GM12872 (cell line): ENCODE measurements around the gene NOX5.

Source experiments
- TF ChIP-seq, protein P1 (sequence below): IDR thresholded peaks from 3 replicates; pipeline ENCODE4 v1.5.1; 2011; ENCODE audit warnings: low read depth, mild to moderate bottlenecking, low read length, moderate library complexity; ENCODE audit not compliant: insufficient read depth

NOX5 gene

DNA sequence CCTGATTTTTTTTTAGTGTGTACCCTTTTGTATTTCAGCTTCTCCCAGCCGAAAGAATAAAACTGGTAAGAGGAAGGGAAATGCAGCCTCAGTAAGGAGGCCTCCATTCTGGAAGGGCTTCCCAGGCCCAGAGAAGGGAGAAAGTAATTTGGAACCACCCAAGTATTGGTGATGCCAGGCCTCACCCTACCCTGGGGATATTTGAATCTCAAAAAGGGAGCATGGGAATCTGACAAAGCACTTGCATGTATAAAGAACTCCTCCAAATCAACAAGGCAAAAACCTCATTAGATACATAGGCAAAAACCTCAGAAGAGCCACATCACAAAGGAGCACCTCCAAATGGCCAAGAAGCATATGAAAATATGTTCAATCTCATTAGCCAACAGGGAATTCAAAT lies 77.2 kb downstream of the NOX5 start:
- TF ChIP-seq, protein P1, sequence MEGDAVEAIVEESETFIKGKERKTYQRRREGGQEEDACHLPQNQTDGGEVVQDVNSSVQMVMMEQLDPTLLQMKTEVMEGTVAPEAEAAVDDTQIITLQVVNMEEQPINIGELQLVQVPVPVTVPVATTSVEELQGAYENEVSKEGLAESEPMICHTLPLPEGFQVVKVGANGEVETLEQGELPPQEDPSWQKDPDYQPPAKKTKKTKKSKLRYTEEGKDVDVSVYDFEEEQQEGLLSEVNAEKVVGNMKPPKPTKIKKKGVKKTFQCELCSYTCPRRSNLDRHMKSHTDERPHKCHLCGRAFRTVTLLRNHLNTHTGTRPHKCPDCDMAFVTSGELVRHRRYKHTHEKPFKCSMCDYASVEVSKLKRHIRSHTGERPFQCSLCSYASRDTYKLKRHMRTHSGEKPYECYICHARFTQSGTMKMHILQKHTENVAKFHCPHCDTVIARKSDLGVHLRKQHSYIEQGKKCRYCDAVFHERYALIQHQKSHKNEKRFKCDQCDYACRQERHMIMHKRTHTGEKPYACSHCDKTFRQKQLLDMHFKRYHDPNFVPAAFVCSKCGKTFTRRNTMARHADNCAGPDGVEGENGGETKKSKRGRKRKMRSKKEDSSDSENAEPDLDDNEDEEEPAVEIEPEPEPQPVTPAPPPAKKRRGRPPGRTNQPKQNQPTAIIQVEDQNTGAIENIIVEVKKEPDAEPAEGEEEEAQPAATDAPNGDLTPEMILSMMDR = no peak

GRCh38 chr15:69092159-69092558 lies 77.7 kb downstream of the NOX5 start:
- TF ChIP-seq, protein P1 = no peak

DNA sequence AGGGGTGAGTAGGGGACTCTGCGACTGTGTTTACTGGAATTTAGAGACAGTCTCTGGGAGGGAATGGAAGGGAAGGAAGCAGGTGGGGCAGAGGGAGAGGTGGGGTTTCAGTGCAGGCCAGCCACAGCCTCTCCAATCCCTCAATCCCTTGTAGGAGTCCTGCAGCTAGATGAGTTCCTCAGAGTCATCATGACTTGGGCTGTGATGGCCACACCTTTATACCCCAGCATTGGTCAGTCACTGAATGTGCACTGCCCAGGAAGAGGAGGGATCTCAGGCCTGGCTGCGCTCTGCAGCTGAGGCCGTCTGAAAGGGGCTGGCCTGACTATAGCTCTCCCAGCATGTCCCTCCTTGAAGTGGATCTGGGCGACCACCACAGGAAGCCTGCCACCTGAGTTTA lies 78.6 kb downstream of the NOX5 start:
- TF ChIP-seq, protein P1 = no peak

GRCh38 chr15:69093614-69094013 lies 79.1 kb downstream of the NOX5 start:
- TF ChIP-seq, protein P1 = no peak

GRCh38 chr15:69094124-69094921 lies 79.8 kb downstream of the NOX5 start:
- TF ChIP-seq, protein P1 = no peak

GRCh38 chr15:69095274-69095673 lies 80.8 kb downstream of the NOX5 start:
- TF ChIP-seq, protein P1 = no peak

DNA sequence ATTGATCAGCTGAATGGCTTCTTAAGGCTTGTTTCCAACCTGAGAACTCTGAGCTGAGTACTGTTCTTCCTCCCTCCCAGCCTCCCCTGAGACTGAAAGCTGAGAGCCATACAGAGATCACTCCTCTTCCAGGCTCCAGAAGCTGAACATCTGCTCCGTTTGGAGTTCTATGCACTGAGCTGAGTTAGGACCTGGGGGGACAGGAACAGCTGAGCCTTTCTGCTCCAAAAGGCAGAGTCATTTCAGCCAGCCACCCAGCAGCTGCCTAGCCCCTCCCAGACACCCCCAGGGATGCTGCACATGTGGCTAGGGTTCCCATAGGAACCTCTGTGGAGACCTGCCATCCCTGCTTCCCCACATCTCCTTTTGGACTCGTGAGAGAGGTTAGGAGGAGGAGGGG lies 81.7 kb downstream of the NOX5 start:
- TF ChIP-seq, protein P1 = no peak
